ENCODE measurements around the gene PCNX1.
A peak's percentile ranks its signal among the peaks of the same experiment; 100 is the strongest.

PCNX1 gene

DNA sequence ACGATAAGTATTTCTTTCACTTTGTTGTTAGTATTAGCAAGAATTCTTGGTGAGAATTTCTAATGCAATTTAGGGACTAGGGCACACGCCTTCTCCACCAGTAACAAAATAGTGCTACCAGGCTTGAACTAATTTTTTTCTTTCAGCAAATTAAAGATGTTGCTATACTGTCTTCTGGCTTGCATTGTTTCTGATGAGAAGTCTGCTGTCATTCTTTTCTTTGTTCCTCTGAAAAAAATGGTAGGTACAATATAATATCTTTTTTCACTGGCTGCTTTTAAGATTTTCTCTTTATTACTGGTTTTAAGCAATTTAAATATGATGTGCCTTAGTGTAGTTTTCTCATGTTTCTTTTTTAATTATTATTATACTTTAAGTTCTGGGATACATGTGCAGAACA is 171.2 kb downstream of the PCNX1 start:
- DNase-seq (ENCODE audit: low spot score) = no peak

DNA sequence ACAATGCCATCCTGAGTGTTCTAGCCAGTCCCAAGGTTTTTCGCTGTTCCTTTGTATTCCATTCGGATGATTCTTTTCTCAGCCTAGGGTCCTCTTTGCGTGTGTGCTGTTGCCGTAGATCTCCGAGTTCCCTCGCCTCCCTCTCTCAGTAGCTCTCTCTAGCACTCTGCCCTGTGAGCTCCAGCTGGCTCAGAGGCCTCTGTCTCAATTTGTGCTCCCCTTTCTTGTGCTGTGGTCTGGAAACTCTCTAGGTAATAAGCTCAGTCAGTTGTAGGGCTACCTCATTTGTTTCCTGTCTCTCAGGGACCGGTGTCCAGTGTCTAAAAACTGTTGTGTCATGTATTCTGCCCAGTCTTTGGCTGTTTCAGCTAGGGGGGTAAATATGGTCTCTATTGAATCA is 179.3 kb downstream of the PCNX1 start:
- no peak for DNase-seq (ENCODE audit: low spot score)

DNA sequence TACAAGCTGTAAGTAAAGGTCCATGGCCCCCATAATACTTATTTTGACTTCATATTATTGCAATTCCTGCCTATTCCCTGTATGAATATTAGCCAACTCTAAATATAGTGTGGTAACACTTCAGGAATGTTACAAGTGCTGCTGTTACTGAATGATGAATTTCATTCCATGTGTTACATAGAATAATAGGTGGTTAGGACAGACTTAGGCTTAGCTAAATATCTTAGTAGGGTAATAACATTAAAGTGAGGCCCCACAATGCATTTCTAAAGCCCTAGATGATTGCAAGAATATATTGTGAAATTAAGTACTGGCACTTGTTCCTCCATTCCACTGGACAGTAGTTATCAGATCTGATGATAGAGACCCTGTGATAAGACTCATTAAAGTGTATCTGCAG is 182.7 kb downstream of the PCNX1 start:
- DNase-seq (ENCODE audit: low spot score) = peak; percentile 20

GRCh38 chr14:71094722-71095121 is 187.5 kb downstream of the PCNX1 start:
- DNase-seq (ENCODE audit: low spot score) = no peak

DNA sequence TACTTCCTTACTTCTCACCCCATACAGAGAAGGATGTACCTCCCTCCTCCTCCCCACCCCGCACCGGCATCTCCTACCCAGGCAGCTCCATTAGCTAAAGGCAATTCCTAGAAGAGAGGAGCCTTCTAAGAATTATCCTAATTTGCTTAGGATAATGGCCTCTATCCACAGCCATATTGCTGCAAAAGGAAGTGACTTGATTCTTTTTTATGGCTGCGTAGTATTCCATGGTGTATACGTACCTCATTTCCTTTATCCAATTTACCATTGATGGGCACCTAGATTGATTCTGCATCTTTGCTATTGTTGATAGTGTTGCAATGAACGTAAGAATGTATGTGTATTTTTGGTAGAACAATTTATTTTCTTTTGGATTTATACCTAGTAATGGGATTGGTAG is 189.7 kb downstream of the PCNX1 start:
- no peak for DNase-seq (ENCODE audit: low spot score)

DNA sequence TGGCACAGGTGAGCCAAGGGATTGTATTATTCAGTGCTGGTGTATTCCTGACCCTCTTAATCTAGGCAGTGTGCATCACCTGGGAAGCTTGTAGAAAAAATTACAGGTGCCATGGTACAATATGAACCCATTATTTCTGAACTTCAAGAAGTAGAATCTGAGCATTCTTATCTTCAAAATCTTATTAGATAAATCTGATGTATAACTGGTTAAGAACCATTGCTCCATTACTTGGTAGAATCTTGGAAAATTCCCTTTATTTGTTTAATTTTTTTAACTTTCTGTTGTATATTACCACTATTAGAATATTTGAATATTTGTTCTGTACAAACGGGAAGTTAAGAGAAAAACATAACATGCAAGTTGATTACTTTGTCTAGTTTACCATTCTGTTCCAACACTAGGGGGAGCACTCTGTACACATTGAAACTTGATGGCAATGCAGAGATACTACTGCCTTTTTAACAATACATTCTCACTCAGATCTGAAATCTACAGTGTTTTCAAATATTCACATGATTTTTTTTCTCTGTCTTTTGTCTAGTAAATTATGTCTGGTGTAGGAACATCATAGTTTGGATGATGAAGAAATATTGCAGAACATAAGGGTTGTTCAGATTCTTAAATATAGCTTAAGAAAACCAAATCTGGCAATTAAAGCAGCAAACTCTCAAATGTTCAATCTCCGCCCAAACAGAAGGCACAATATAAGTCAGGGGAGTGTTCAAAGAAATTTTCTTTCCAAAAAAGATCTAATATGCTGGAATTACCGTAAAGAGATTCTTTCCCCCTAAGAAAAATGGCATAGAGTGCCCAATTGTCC is 196.6 kb downstream of the PCNX1 start:
- DNase-seq (ENCODE audit: low spot score) = peak; percentile 29

DNA sequence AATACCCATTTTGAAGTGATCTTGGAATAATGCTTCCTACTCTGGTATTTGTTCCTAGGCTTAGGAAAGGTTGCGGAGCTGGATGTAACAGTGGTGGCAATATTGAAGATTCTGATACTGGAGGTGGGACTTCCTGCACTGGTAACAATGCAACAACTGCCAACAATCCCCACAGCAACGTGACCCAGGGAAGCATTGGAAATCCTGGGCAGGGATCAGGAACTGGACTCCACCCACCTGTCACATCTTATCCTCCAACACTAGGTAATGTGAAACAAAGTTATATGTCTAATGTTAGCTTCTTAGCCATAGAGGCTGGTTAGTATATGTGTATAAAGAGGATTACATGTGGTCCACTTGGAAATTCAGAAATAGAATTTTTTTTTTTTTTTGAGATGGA is 197.9 kb downstream of the PCNX1 start:
- no peak for DNase-seq (ENCODE audit: low spot score)

GRCh38 chr14:71107921-71108320 is 200.7 kb downstream of the PCNX1 start:
- no peak for DNase-seq (ENCODE audit: low spot score)

- no peak for DNase-seq (ENCODE audit: low spot score)
Observed at GRCh38 chr14:71108398-71109119, 201.3 kb downstream of the PCNX1 start.

- DNase-seq (ENCODE audit: low spot score) = peak; percentile 63
Observed at GRCh38 chr14:71113376-71113775, 206.1 kb downstream of the PCNX1 start.

- no peak for DNase-seq (ENCODE audit: low spot score)
Observed at GRCh38 chr14:71114565-71114964, 207.3 kb downstream of the PCNX1 start.

DNA sequence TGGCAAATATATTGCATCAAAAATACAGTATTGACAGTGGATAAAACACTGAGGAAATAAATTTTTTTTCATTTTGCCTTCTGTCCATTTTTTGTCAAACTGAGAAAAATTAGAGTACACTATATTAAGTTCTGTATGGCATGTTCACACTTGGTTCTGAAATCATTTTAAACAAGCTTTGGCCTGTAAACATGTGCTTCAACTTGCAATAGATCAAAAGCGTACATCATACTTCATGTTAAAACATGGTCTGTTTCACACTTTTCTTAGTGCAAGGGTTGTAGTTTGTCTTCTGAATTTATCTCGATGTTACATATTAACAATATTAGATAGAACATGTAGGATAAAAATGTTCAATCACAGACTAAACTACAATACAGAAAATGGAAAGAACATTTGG is 208.0 kb downstream of the PCNX1 start:
- no peak for DNase-seq (ENCODE audit: low spot score)

DNA sequence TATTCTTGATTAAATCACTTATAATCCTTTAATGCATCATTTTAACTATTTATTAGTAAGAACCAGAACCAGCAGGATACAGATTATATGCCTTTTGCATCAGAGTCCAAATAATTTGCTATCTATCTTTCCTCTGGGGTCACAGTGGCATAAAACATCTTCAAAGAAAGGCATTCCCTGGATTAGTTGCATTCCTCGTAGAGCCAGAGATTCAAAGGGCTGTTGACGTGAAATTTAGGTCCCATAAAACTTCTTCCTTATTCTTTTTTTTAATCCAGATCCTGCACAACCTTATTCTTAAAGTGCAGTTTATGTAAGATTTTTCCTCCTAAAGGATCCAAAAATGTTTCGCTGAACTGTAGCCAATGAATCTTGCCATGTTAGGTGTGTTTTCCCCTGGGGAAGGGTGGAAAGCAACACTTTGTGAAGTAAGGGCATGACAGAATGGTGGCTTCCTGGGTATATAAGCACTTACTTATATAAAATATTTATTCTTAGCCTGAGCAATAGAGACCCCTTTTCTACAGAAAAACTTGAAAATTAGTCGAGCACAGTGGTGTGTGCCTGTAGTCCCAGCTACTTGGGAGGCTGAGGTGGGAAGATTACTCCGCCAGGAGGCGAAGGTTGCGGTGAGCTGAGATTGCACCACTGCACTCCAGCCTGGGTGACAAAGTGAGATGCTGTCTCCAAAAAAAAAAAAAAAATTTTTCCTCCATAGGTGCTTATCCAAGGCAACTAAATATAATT is 208.7 kb downstream of the PCNX1 start:
- no peak for DNase-seq (ENCODE audit: low spot score)

- DNase-seq (ENCODE audit: low spot score) = no peak
Observed at GRCh38 chr14:71116568-71117122, 209.4 kb downstream of the PCNX1 start.

DNA sequence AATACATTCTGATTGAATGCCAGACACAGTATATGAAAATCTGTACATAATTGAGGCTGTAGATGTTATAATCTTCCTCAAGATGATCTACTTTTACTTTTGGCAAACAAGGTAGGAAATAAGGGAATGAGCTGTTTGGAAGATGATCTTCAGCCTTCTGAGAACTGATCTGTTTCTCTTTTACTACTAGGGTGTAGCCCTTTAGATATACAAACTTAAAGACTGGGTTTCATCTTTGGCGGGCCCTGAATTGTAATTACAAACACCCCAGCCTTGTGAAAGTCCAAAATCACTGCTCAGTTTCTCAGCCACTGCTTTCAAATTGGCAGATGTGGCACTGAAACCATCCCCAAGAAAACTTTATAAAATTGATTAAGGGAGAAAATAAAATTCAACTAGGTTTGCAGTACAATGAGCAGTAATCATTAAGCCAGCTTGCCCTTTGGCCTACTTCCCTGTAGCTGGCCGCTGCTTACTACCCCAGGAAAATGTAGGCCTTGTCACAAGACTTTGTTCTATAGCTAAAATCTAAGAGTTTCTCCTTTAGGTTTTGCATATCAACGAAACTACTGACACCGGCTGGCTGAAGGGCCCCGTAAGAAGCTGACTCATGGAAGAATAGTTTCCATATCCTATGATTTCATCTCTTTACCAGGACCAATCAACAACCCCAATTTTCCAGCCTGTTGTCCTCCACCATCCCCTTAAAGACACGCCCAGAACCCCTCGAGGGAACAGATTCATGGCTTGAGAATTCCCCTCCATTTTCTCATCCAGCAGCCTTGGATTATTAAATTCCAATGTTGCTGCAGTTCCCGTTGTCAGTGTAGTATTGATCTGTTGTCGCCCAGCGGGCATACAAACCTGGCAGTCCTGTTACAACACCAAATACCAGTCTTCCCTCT is 210.8 kb downstream of the PCNX1 start:
- no peak for DNase-seq (ENCODE audit: low spot score)

DNA sequence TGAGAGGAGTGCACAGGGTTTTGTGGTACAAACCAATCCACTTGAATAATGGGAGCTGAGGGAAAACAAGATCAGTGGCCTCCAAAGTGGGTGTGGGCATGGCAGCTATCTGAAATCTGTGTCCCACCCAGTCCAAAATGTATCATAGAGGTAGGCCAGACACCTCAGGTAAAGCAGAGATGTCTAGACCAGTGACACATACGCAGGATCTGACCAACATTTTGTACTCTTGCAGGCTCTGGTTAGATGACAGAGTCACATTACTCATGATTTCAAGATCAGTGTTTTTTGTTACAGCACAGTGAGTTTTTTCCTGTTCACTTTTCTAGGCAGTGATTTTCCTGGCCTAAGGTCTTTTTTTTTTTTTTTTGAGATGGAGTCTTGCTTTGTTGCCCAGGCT is 211.8 kb downstream of the PCNX1 start:
- DNase-seq (ENCODE audit: low spot score) = no peak

DNA sequence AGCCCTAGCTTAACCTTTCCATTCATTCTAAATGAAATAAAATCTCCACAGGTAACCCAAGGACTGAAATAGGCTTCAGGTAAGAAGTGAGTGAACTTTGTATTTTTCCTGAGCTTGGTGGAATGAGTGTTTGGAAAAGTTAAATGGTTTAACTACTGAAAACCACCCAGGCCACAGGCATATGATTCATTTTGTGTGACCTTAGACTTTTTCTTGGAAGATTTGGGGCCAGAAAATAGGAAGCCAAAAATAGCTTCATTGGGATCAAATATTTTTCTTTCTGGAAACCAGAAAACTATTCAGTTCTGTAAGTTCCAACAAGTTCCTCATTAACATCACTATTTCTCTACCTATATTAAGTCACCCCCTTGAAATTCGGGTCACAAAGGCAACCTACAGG is 212.6 kb downstream of the PCNX1 start:
- no peak for DNase-seq (ENCODE audit: low spot score)

GRCh38 chr14:71121001-71121400 is 213.7 kb downstream of the PCNX1 start:
- no peak for DNase-seq (ENCODE audit: low spot score)

DNA sequence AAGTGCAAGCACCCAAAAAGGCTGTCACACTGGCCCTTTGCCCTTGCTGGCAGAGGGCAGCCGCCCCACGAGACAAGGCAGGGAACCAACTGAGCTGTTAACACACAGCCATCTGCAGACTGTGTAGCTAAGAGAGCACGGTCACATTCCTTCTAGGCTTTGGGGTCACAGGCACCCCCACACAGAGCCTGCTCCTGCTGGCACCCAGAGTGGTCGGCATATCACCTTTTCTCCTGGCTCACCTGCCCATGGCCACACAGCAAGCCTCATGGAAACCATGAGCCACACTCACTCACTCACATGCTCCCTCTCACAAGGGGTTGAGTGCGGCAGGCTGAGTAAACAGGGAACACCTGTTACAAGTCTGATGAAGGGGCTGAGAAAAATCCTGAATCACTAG is 214.5 kb downstream of the PCNX1 start:
- DNase-seq (ENCODE audit: low spot score) = no peak

GRCh38 chr14:71122866-71123565 is 215.8 kb downstream of the PCNX1 start:
- no peak for DNase-seq (ENCODE audit: low spot score)

- DNase-seq (ENCODE audit: low spot score) = no peak
Observed at GRCh38 chr14:71123579-71124135, 216.4 kb downstream of the PCNX1 start.

Data from hepatic stellate cell (primary cell).